DOHH2 (cell line): ENCODE data around the gene UNC13B.

Source experiments
- CTCF ChIP-seq: fragments of 200-600 bp; sonication (generic); IDR thresholded peaks from one replicate; pipeline ENCODE4 v1.5.1; 2014; ENCODE audit warnings: antibody characterized with exemption, mild to moderate bottlenecking, low read depth, low read length; ENCODE audit not compliant: poor library complexity, severe bottlenecking
- EZH2phosphoT487 ChIP-seq: fragments of 200-600 bp; sonication (generic); IDR thresholded peaks from 2 replicates; pipeline ENCODE4 v1.6.1; 2017; ENCODE audit warnings: borderline replicate concordance, mild to moderate bottlenecking, antibody characterized with exemption, low read length, moderate library complexity, mixed read lengths

- TF ChIP-seq CTCF (no peak), EZH2phosphoT487 (no peak)
These were observed 262.8 kb downstream of the UNC13B start for GRCh38 chr9:35424356-35425352.
